Measurements from ENCODE around the gene POU4F1.

Gene POU4F1

GRCh38 chr13:78592584-78592983 lies 10.8 kb downstream of the POU4F1 start:
- DNase-seq (ENCODE audit: low read depth in 2 of 2), result no peak

- DNase-seq (ENCODE audit: low read depth in 2 of 2), result no peak
These were observed 14.1 kb downstream of the POU4F1 start for GRCh38 chr13:78589206-78589605.

GRCh38 chr13:78587395-78587794 lies 16.0 kb downstream of the POU4F1 start:
- no peak for DNase-seq (ENCODE audit: low read depth in 2 of 2)

- no peak for DNase-seq (ENCODE audit: low read depth in 2 of 2)
These were observed 16.6 kb downstream of the POU4F1 start for GRCh38 chr13:78586706-78587105.

GRCh38 chr13:78576261-78576660 lies 27.1 kb downstream of the POU4F1 start:
- DNase-seq (ENCODE audit: low read depth in 2 of 2), result no peak

- no peak for DNase-seq (ENCODE audit: low read depth in 2 of 2)
These were observed 30.9 kb downstream of the POU4F1 start for GRCh38 chr13:78572459-78572858.

- no peak for DNase-seq (ENCODE audit: low read depth in 2 of 2)
These were observed 34.3 kb downstream of the POU4F1 start for GRCh38 chr13:78569029-78569428.

GRCh38 chr13:78566631-78567030 lies 36.7 kb downstream of the POU4F1 start:
- DNase-seq (ENCODE audit: low read depth in 2 of 2), result no peak

- DNase-seq (ENCODE audit: low read depth in 2 of 2), result no peak
These were observed 41.0 kb downstream of the POU4F1 start for GRCh38 chr13:78562237-78562889.

Measured in stimulated activated CD8-positive, alpha-beta memory T cell treated with anti-CD3 and anti-CD28 coated beads, Interleukin-2, amount 100 ng/mL, for 1 hour (primary cell).